Neural progenitor cell (in vitro differentiated cells): ENCODE measurements around the gene NPTXR. TPM values are rescaled to one million over a fixed set of nuclear protein-coding genes. Genes with fewer than 3 reads are reported as not detected.

ENCODE experiments used
- DNase-seq: peaks from one replicate; pipeline ENCODE4 v3.0.0-alpha.2; 2016; ENCODE audit warnings: low spot score
- H2AFZ ChIP-seq: fragments of 200-600 bp; sonication (generic); replicated peaks from 2 replicates; pipeline ENCODE4 v1.6.1; 2016; ENCODE audit warnings: antibody characterized with exemption
- H3F3A ChIP-seq: fragments of 200-600 bp; sonication (generic); 2 replicates; pipeline ENCODE4 v1.6.1; 2016; ENCODE audit warnings: antibody characterized with exemption, low read depth
- H3K27ac ChIP-seq: fragments of 200-600 bp; sonication (generic); 2 replicates; pipeline ENCODE4 v1.5.1; 2016; ENCODE audit warnings: mild to moderate bottlenecking
- H3K27me3 ChIP-seq: fragments of 200-600 bp; sonication (generic); 2 replicates; pipeline ENCODE4 v1.6.1; 2016; ENCODE audit warnings: mild to moderate bottlenecking, moderate library complexity
- H3K36me3 ChIP-seq: fragments of 200-600 bp; sonication (generic); 2 replicates; pipeline ENCODE4 v1.5.1; 2016
- H3K4me1 ChIP-seq: fragments of 200-600 bp; sonication (generic); 2 replicates; pipeline ENCODE4 v1.6.1; 2016; ENCODE audit warnings: mixed run types
- H3K4me2 ChIP-seq: fragments of 200-600 bp; sonication (generic); 2 replicates; pipeline ENCODE4 v1.6.1; 2016
- H3K4me3 ChIP-seq: fragments of 200-600 bp; sonication (generic); 2 replicates; pipeline ENCODE4 v1.5.1; 2016
- H3K79me2 ChIP-seq: fragments of 200-600 bp; sonication (generic); 2 replicates; pipeline ENCODE4 v1.6.1; 2016; ENCODE audit warnings: low read depth
- H3K9ac ChIP-seq: fragments of 200-600 bp; sonication (generic); 2 replicates; pipeline ENCODE4 v1.6.1; 2016
- H3K9me3 ChIP-seq: fragments of 200-600 bp; sonication (generic); 2 replicates; pipeline ENCODE4 v1.5.1; 2016; ENCODE audit warnings: low read depth
- H4K20me1 ChIP-seq: fragments of 200-600 bp; sonication (generic); 2 replicates; pipeline ENCODE4 v1.6.1; 2016; ENCODE audit warnings: low read depth
- H3K27ac Mint-ChIP-seq: 3 replicates; pipeline ENCODE4 v1.8.0; 2021; ENCODE audit warnings: mixed read lengths
- H3K27me3 Mint-ChIP-seq: 2 replicates; pipeline ENCODE4 v1.8.0; 2022; ENCODE audit warnings: low read depth, mild to moderate bottlenecking, inconsistent platforms, moderate library complexity, mixed read lengths; ENCODE audit not compliant: insufficient read depth
- H3K36me3 Mint-ChIP-seq: 3 replicates; pipeline ENCODE4 v1.8.0; 2021; ENCODE audit warnings: mixed read lengths
- H3K4me1 Mint-ChIP-seq: 3 replicates; pipeline ENCODE4 v1.8.0; 2021; ENCODE audit warnings: mixed read lengths
- H3K4me3 Mint-ChIP-seq: 3 replicates; pipeline ENCODE4 v1.8.0; 2021; ENCODE audit warnings: mild to moderate bottlenecking, moderate library complexity, mixed read lengths
- H3K9me3 Mint-ChIP-seq: 3 replicates; pipeline ENCODE4 v1.8.0; 2020; ENCODE audit warnings: mixed read lengths
- CTCF ChIP-seq: fragments of 200-600 bp; sonication (generic); IDR thresholded peaks from 2 replicates; pipeline ENCODE4 v1.5.1; 2017; ENCODE audit warnings: antibody characterized with exemption, mild to moderate bottlenecking
- EZH2 ChIP-seq: fragments of 200-600 bp; sonication (generic); IDR thresholded peaks from 2 replicates; pipeline ENCODE4 v1.6.1; 2017; ENCODE audit warnings: antibody characterized with exemption, mild to moderate bottlenecking, moderate library complexity
- EZH2phosphoT487 ChIP-seq: fragments of 200-600 bp; sonication (generic); IDR thresholded peaks from 2 replicates; pipeline ENCODE4 v1.6.1; 2017; ENCODE audit warnings: antibody characterized with exemption
- total RNA-seq: library from RNA; depleted of rRNA; stranded (reverse); fragments of >200 nt; gene quantifications from 2 replicates; pipeline ENCODE4 v1.2.3, GENCODE V29; 2015; ENCODE audit warnings: low replicate concordance

The NPTXR gene
- total RNA-seq, 1 donor from 2014 or later = 0.99 TPM

GRCh38 chr22:38837414-38837928, 6.4 kb downstream of the NPTXR start:
- no peaks in the 10 kb centered on the region for H3K36me3 Mint-ChIP-seq
- H3K4me1 ChIP-seq = no peaks in the 10 kb centered on the region
- no peak overlapping the region for H3K4me3 Mint-ChIP-seq
- H3F3A ChIP-seq = peaks cover under 1% of the 10 kb centered on the region
- H3K4me2 ChIP-seq = no peak overlapping the region
- no peaks in the 10 kb centered on the region for H3K36me3 ChIP-seq
- no peak overlapping the region for H3K27ac ChIP-seq
- H3K27me3 Mint-ChIP-seq = peaks cover 18% of the 10 kb centered on the region
- peaks cover 4% of the 10 kb centered on the region for H3K4me1 Mint-ChIP-seq
- peaks cover 5% of the 10 kb centered on the region for H4K20me1 ChIP-seq
- no peaks in the 10 kb centered on the region for H3K79me2 ChIP-seq
- H3K27me3 ChIP-seq = peaks cover 44% of the 10 kb centered on the region
- H3K4me3 ChIP-seq = no peak overlapping the region
- H2AFZ ChIP-seq = no peak overlapping the region
- H3K9ac ChIP-seq = no peak overlapping the region
- no peaks in the 10 kb centered on the region for H3K9me3 ChIP-seq
- DNase-seq = no peak
- no peak overlapping the region for H3K27ac Mint-ChIP-seq
- no peaks in the 10 kb centered on the region for H3K9me3 Mint-ChIP-seq
- TF ChIP-seq CTCF (no peak), EZH2phosphoT487 (no peak), EZH2 (no peak)

- Histone ChIP-seq H3K79me2 (no peaks in the 10 kb centered on the region), H3K4me1 (no peaks in the 10 kb centered on the region), H3K9me3 (no peaks in the 10 kb centered on the region), H3K4me2 (no peak overlapping the region), H3K4me3 (no peak overlapping the region), H2AFZ (no peak overlapping the region), H3K27ac (no peak overlapping the region), H3K9ac (no peak overlapping the region), H3K36me3 (no peaks in the 10 kb centered on the region), H3F3A (no peaks in the 10 kb centered on the region), H3K27me3 (peaks cover 28% of the 10 kb centered on the region), H4K20me1 (no peaks in the 10 kb centered on the region)
- Mint-ChIP-seq H3K36me3 (no peaks in the 10 kb centered on the region), H3K4me1 (peaks cover 3% of the 10 kb centered on the region), H3K27me3 (peaks cover 14% of the 10 kb centered on the region), H3K4me3 (no peak overlapping the region), H3K27ac (no peak overlapping the region), H3K9me3 (no peaks in the 10 kb centered on the region)
- TF ChIP-seq EZH2 = no peak
- TF ChIP-seq EZH2phosphoT487 = no peak
- no peak for TF ChIP-seq CTCF
- DNase-seq = no peak
Measured at GRCh38 chr22:38835888-38836301, 7.9 kb downstream of the NPTXR start.

GRCh38 chr22:38834991-38835390, 8.8 kb downstream of the NPTXR start:
- Histone ChIP-seq H3F3A (no peaks in the 10 kb centered on the region), H3K9ac (no peak overlapping the region), H3K27ac (no peak overlapping the region), H3K4me3 (no peak overlapping the region), H3K27me3 (peaks cover 19% of the 10 kb centered on the region), H2AFZ (no peak overlapping the region), H3K79me2 (no peaks in the 10 kb centered on the region), H3K4me1 (no peaks in the 10 kb centered on the region), H4K20me1 (no peaks in the 10 kb centered on the region), H3K4me2 (no peak overlapping the region), H3K36me3 (no peaks in the 10 kb centered on the region), H3K9me3 (no peaks in the 10 kb centered on the region)
- no peak for TF ChIP-seq EZH2
- TF ChIP-seq CTCF = no peak
- no peak for TF ChIP-seq EZH2phosphoT487
- Mint-ChIP-seq H3K36me3 (no peaks in the 10 kb centered on the region), H3K4me3 (no peak overlapping the region), H3K27ac (no peak overlapping the region), H3K27me3 (peaks cover 9% of the 10 kb centered on the region), H3K9me3 (no peaks in the 10 kb centered on the region), H3K4me1 (peaks cover 3% of the 10 kb centered on the region)
- DNase-seq = no peak
